GM18502 (cell line): ENCODE measurements around the gene NOL4L.
"Not testable (repeated sequence)": the region's sequence is repeated elsewhere in the genome, so short reads cannot be mapped to it uniquely, and the experiment has no call there.

Experiments
- ATAC-seq: cut with Tn5 transposase; IDR thresholded peaks from one replicate; pipeline ENCODE4 v1.9.1; 2021; ENCODE audit warnings: mild to moderate bottlenecking; ENCODE audit not compliant: unreplicated experiment, poor library complexity

Gene NOL4L

DNA sequence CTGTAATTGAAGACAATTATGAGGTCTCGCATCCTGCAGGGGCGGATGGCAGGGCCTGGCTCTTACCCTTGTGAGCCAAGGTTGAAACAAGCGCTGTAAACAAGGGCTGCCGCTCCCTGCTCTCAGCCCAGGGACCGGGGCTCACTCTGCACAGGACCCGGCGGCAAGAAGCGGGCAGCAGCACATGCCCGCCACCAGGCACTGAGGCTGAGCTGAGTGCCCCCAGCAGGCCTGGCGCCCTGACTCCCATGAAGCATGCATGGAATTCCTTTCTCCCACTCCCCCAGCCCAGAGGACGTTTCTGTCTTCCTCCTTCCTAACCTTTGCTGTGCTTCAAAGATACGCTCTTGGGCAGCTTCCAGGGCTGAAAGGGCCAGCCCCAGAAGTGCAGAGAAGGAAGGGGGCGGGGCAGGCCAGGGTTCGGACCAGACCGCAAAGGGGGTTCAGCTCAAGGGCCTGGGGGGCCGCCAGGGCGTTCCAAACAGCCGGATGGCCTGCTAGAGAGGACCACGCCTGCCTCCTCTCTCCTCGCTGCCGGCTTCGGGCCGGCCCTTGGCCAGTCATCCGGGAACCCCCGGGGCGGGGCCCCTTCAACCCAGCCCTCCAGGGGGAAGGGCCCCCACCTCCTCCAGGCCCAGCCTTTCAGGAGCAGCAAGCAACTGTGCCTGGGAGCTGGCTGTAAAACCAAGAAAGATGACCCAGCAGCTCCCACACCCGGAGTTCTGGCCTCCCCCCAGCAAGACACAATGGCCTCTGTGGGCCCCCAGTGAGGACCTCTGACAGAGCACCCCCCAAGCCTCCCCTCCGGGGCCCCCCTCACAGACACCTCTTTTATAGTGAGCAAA, 109.9 kb downstream of the NOL4L start:
- ATAC-seq = no peak

DNA sequence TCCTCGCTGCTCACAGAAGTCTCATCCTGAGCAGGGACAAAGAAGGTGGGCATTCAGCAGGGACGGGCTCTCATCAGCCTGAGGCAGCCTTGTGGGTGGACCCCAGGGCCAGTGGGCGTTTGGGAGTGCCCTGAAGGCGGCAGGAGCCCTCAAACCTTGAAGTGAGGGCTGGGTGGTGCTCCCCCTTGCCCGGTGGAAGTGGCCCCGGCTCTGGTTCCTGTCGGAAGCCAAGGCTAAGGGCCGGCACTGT, 110.5 kb downstream of the NOL4L start:
- ATAC-seq = no peak

- ATAC-seq = no peak
Observed at GRCh38 chr20:32474009-32474716, 111.0 kb downstream of the NOL4L start.

DNA sequence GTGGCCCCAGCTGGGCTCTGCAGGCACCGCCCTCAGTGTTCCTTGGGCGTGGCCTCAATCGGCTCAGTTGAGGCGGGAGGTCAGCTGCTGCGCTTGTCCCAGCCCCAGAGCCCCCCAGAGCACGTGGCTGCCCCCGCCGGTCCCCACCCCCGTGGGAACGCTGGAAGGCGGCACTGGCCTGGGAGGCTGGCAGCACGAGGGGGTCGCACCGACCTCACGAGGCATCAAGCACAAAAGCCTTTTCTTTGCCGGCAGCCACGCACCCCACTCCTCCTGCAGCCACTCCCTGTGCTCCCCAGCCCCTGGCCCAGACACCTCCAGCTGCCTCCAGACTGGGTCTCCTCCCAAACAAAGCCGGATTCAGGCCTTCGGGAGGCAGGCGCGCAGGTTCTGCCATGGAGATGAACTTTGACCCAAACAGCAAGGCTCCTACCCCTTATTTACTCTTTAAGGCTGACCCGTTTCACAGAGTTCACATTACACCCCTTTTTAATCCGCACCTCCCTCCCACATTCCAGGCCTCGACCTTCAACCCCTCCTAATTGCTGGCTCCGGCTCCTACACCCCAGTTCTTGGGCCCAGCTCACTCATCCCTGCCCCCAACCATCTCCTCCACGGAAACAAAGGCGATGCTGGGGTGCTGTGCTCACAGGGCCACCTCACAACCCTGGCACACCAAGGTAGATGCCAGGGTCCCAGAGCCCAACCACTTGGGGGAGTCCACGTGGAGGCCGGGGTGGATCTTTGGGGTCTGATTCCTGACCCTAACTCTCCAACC, 111.7 kb downstream of the NOL4L start:
- no peak for ATAC-seq

DNA sequence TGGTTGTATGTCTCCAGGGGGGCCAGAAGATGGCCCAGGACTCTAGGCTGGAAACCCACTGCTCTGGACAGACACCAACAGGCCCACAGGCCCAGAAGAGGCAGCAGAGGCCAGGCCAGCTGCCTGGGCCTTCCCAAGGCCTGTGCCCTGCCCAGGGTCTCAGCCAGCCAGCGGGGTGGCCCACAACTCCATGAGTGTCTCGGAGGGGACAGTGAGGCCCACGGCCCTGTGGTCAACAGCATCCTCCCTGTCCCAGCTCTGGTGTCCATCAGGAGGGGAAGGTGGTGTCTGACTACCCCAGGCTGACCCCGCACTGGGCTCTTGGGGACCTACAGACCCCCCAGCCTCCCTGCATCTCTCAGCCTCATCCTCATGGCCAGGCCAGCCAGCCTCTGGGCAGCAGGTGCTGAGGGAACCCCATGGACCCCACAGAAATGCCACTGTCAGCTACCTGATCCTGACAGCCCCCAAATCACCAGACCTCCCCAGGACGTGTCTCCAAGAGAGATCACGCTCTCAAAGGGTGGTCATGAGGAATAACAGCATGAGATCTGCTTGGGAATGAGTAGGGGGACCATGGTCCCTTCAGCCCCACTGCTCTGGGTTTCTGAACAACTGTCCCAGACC, 112.4 kb downstream of the NOL4L start:
- ATAC-seq = no peak

DNA sequence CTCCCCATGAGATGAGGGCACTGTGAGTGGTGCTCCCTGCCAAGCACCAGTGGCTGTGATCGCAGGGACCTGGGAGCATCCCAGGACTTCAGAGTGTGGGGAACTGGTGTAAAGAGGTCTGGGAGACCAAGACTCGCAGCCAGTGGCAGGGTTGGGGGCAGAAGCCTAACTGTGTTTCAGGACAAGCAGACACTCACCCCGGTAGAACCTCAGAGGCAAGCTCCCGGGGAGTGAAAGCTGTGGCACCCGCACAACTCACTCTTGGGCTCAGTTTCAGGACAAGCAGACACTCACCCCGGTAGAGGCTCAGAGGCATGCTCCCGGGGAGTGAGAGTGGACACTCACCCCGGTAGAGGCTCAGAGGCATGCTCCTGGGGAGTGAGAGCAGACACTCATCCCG, 114.2 kb downstream of the NOL4L start:
- ATAC-seq = no peak

DNA sequence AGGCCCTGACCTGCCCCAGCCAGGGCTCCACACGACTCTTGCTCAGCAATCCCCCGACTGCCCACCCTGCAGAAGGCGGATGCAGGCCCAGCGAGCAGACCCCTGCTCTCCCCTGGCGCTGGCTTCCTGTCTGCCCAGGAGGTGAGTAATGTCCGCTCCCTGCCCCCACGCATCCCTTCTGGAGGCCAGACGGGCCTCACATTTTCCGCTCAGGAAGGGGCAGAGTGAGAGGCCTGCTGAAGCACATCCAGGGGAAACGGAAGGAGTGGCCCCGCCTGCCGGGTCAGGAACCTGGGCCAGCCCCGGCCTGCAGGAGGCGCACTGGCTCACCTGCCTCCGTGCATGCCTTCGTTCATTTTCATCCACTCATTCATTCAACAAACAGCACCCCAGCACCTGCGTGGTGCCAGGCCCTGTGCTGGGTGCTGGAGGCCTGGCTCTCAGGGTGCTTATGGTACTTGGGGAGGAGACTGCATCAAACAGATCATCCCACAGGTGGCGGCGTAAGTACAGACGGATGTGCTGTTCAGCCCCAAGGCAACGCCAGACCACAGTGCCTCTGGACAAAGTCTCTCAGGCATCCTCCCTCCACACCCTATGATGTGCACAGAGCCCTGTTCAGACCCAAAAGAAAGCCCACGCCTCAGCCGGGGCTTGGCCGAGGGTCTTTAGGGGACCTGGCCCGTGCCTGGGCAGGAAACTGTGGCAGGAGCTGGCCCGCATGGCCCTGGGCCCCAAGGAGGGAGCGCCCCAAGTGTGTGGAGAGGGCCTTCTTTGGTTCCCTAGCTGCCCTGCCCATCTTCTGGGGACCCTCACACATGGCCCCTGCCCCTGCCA, 114.9 kb downstream of the NOL4L start:
- no peak for ATAC-seq

DNA sequence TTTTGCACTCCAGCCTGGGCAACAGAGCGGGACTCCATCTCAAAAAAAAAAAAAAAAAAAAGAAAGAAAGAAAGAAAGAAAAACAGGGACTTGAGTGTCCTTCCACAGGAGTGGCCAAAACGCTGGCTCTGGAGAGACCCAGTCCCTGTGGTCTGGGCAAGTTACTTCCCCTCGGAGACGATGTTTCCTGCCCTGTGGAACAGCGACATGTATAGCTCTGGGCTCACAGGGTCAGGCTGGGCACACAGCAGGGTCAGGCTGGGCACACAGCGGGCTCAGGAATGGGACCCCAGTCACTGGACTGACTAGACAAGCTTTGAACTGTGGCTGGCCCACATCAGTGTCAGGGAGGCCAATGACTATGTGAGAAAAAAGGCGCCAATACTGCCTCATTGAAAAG, 116.3 kb downstream of the NOL4L start:
- no peak for ATAC-seq

GRCh38 chr20:32468313-32468640, 116.9 kb downstream of the NOL4L start:
- no peak for ATAC-seq

DNA sequence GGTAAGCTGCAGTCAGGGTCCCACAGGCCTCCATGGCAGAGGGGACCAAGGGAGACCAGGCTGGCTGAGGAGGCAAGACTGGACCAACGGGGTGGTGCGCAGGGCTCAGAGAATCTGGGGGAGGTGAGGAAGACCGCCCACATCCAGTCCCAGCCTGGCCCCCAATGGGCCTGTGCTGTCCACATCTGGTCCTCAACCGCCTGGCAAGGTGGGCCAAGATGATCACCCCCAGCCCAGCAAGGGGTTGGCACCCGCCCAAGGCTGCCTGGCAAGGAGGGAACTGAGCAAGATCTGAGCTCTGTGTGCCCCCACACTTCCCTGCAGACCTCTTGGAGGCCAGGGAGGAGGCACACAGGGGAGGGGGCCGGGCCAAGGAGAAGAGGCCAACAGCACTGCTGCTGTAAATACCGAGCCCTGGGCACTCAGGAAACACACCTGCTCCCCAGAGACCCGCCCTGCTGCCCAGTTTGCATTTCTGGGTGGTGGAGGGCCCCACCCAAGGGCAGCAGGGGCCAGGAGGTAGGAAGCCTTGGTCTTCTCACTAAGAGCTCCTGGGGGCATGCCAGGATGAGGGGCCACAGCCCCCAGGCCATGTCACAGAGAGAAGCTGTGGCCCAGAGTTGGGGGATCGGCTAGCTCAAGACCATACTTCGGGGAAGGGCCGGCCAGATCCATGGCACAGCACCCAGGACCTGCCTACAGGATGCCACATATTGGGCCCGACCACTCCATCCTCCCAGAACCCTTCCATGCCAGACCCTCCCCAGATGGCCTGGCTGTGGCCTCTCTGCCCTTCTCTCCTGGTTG, 117.4 kb downstream of the NOL4L start:
- no peak for ATAC-seq

DNA sequence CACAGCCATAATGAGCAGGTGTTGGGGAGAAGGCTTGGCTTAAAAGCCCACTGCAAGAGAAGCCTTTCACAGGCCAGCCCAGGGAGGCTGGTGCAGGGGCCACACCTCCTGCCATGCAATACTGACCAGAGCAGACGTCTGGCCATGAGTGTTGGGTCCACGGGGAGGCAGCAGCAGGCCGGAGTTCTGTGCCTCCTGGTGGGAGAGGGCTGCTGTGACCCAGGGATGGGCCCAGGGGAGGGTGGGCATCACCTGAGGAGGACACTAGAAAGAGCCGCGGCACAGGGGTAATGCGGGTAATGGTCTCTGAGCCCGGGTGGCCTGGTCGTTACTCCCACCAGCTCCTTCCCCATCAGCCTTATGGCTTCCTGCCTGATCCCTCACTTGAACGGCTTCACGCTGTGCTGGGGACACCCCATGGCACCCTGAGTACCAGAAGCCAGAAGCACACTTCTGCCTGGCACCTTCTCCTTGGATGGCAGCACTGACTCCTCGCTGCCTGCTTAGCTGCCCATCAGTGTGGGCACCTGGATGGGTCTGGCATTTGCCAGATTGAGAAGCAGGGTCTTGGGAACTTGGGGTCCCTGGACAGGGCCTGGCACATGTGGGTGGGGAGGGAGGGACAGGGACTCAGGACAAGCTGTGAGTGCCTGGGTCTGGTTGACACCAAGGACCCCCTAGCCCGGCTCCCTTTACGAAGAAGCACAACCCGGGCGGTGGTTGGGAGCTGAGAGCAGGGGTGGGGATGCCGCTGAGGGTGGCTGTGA, 118.2 kb downstream of the NOL4L start:
- no peak for ATAC-seq

DNA sequence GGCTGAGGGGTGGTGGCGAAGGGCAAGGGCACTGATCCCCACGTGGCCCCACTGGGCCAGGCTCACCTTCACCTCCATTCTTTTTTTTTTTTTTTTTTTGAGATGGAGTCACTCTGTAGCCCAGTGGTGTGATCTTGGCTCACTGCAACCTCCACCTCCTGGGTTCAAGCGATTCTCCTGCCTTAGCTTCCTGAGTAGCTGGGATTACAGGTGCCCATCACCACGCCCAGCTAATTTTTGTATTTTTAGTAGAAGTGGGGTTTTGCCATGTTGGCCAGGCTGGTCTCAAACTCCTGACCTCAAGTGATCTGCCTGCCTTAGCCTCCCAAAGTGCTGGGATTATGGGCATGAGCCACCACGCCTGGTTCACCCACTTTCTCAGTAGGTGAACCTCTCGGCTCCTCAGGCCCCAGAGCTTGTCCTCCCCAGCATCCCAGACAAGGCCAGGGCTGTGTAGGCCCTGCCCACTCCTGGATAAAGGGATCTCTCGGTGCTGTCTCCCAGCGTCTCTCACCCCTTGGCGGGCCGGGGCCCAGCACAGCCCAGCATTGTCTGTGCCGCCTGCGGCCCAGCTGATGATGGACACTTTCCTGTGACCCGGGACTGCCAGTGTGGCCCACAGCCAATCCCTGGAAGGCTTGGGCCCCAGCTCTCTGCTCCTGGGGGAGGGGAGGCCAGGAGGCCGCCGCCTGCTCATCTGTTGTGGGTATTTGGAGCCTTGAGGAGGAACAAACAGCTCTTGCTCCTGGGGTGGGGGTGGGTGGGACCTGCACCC, 119.0 kb downstream of the NOL4L start:
- ATAC-seq = not testable (repeated sequence)

- no peak for ATAC-seq
Observed at GRCh38 chr20:32465092-32465900, 119.8 kb downstream of the NOL4L start.

DNA sequence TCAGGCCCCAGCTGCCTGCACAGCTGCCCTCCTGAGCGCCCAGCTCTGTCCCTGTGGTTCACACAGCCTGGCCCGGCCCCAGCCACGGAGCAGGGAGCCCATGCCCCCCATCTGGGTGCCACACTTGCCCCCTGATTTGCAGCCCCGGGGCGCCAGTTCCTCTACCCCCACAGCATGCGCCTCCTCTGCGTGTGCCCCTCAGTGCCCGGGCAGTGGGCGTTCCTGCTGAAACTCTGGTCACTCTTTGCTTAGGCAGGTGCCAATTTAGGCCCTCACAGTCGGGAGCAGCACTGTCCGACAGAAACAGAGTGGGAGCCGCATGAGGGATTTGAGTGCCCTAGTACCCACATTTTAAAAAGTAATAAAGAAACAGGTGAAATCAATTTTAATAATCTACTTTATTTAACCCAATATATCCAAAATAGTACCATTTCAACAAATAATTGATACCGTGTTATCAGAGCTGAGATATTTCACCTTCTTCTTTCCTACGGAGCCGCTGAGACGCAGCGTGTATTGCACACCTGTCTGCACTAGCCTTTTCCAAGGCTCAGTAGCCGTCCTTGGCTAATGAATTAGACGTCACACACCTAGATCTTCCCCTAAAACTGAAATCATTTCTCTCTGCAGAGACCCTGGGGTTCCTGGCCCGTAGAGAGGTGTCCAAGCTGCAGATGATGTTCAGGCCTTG, 120.6 kb downstream of the NOL4L start:
- ATAC-seq = no peak

GRCh38 chr20:32463642-32464400, 121.3 kb downstream of the NOL4L start:
- ATAC-seq = no peak
